Tibial nerve (tissue), 4 donors: ENCODE data around the gene PLK2. TPM values are rescaled to one million over a fixed set of nuclear protein-coding genes. Genes with fewer than 3 reads are reported as not detected.

Experiments
- DNase-seq, 2 donors: peaks; one replicate each; pipeline ENCODE4 v3.0.0-alpha.2; 2019; ENCODE audit warnings: low spot score in 2 of 2
- H3K27ac ChIP-seq, 4 donors: fragments of 200-600 bp; sonication (generic) in 3 of 4; one replicate each; pipeline ENCODE4 v1.5.1; 2017 to 2019; ENCODE audit warnings: mild to moderate bottlenecking in 1 of 4
- H3K27me3 ChIP-seq, 2 donors: fragments of 200-600 bp; sonication (generic) in 1 of 2; one replicate each; pipeline versions ENCODE4 v1.5.1 to v1.6.0; 2017 to 2019
- H3K36me3 ChIP-seq, 3 donors: fragments of 200-600 bp; sonication (generic); one replicate each; pipeline ENCODE4 v1.5.1; 2018 to 2019
- H3K4me1 ChIP-seq, 4 donors: fragments of 200-600 bp; sonication (generic) in 3 of 4; one replicate each; pipeline ENCODE4 v1.5.1; 2017 to 2019
- H3K4me3 ChIP-seq, 4 donors: fragments of 200-600 bp; sonication (generic) in 3 of 4; one replicate each; pipeline ENCODE4 v1.5.1; 2017 to 2019; ENCODE audit warnings: mild to moderate bottlenecking in 1 of 4, moderate library complexity in 1 of 4
- H3K9me3 ChIP-seq, 4 donors: fragments of 200-600 bp; sonication (generic) in 3 of 4; one replicate each; pipeline ENCODE4 v1.5.1; 2017 to 2019
- EP300 ChIP-seq, 2 donors: sonication (generic); formaldehyde crosslinking; IDR thresholded peaks; one replicate each; pipeline ENCODE4 v1.6.1; 2017; ENCODE audit warnings: antibody characterized with exemption in 2 of 2, mild to moderate bottlenecking in 1 of 2
- POLR2A ChIP-seq, 2 donors: fragments of 450-650 bp; IDR thresholded peaks; one replicate each; pipeline ENCODE4 v1.6.1; 2017; ENCODE audit warnings: antibody characterized with exemption in 2 of 2, mild to moderate bottlenecking in 2 of 2, moderate library complexity in 2 of 2
- WGBS, 2 donors: methylation state at CpG; one replicate each; pipeline ENCODE4 v1.1.5; 2018; 5-methylcytosine and 5-hydroxymethylcytosine counted together
- total RNA-seq, 4 donors: library from RNA; depleted of rRNA; stranded (reverse); fragments of >200 nt; gene quantifications; one replicate each; pipeline ENCODE4 v1.1.0, GENCODE V29; 2016
- TF ChIP-seq, protein P1 (sequence below), 5 experiments: fragments of 200-600 bp in 3 of 5; fragments of 450-650 bp in 2 of 5; sonication (generic) in 3 of 5; IDR thresholded peaks; one replicate each; pipeline ENCODE4 v1.5.1; 2016 to 2019; ENCODE audit warnings: antibody characterized with exemption in 5 of 5, mild to moderate bottlenecking in 3 of 5, moderate library complexity in 2 of 5

PLK2 gene
- total RNA-seq, 4 donors from 2014 or later, result 111 to 226 (median 163) TPM

- Histone ChIP-seq H3K36me3 (no peaks in the 10 kb centered on the region), H3K4me1 (peaks cover 0 to 16% (median 0%) of the 10 kb centered on the region in 4 donors), H3K27me3 (no peaks in the 10 kb centered on the region), H3K9me3 (no peaks in the 10 kb centered on the region), H3K4me3 (no peak overlapping the region), H3K27ac (no peak overlapping the region)
- TF ChIP-seq POLR2A (IDR thresholded peaks at IDR 0.05) (no peak), EP300 (IDR thresholded peaks at IDR 0.05) (no peak)
- TF ChIP-seq, protein P1, sequence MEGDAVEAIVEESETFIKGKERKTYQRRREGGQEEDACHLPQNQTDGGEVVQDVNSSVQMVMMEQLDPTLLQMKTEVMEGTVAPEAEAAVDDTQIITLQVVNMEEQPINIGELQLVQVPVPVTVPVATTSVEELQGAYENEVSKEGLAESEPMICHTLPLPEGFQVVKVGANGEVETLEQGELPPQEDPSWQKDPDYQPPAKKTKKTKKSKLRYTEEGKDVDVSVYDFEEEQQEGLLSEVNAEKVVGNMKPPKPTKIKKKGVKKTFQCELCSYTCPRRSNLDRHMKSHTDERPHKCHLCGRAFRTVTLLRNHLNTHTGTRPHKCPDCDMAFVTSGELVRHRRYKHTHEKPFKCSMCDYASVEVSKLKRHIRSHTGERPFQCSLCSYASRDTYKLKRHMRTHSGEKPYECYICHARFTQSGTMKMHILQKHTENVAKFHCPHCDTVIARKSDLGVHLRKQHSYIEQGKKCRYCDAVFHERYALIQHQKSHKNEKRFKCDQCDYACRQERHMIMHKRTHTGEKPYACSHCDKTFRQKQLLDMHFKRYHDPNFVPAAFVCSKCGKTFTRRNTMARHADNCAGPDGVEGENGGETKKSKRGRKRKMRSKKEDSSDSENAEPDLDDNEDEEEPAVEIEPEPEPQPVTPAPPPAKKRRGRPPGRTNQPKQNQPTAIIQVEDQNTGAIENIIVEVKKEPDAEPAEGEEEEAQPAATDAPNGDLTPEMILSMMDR (IDR thresholded peaks at IDR 0.05), result no peak
- no peak for DNase-seq
- WGBS, 2 donors, result 63 to 65% methylated on average over 1 of the region's 1 CpG
Observed at GRCh38 chr5:58412932-58413331, 47.0 kb downstream of the PLK2 start.

DNA sequence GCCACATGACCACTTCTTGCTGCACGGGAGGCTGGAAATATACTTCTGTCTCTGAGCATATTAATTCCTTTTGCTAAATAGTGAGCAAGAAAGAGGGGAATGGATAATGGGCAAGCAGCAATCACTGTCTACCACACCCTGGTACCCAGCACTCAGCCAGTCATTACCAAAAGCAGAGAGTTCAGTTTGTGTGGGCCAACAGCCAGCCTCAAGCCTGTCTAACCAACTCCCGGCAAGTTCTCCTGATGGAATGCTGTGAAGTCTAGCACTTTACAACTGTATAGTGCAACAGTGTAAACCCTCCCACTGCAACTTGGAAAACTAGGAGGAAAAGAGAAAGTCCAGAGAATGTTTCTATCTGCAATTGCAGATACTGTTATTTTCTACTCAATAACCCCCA lies 47.8 kb downstream of the PLK2 start:
- WGBS, 2 donors, result 49 to 73% methylated on average over 2 of the region's 2 CpGs
- Histone ChIP-seq H3K36me3 (no peaks in the 10 kb centered on the region), H3K27me3 (no peaks in the 10 kb centered on the region), H3K4me1 (peaks cover 0 to 16% (median 0%) of the 10 kb centered on the region in 4 donors), H3K9me3 (no peaks in the 10 kb centered on the region), H3K27ac (no peak overlapping the region), H3K4me3 (no peak overlapping the region)
- no peak for TF ChIP-seq POLR2A (IDR thresholded peaks at IDR 0.05)
- TF ChIP-seq, protein P1 (IDR thresholded peaks at IDR 0.05), result no peak
- TF ChIP-seq EP300 (IDR thresholded peaks at IDR 0.05), result no peak
- DNase-seq, result no peak

- peaks cover 0 to 16% (median 0%) of the 10 kb centered on the region in 4 donors for H3K4me1 ChIP-seq
- no peaks in the 10 kb centered on the region for H3K36me3 ChIP-seq
- TF ChIP-seq, protein P1 (IDR thresholded peaks at IDR 0.05), result no peak
- no peak overlapping the region for H3K4me3 ChIP-seq
- no peaks in the 10 kb centered on the region for H3K27me3 ChIP-seq
- no peak for DNase-seq
- 53 to 64% methylated on average over 1 of the region's 1 CpG for WGBS, 2 donors
- H3K27ac ChIP-seq, result no peak overlapping the region
- H3K9me3 ChIP-seq, result no peaks in the 10 kb centered on the region
Observed at GRCh38 chr5:58411372-58411771, 48.5 kb downstream of the PLK2 start.

DNA sequence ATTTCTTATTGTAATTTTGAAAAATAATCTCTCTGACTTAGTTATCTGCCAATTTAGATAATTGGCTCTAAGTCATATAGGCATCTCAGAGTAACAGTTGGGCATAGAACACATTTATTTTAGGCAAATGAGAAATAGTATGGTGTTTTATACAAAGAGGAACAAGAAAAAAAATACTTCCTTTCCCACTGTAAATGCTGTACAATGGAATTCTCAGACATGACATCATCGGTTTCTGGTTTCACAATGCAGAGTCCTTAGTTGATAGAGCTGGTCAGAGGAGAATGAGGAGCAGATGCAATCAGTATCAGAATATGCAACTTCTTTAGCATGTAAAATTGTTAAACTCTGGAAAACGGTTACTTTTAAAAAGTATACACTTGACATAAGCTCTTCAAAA lies 49.4 kb downstream of the PLK2 start:
- no peak overlapping the region for H3K27ac ChIP-seq
- TF ChIP-seq, protein P1 (IDR thresholded peaks at IDR 0.05), result no peak
- no peak for TF ChIP-seq POLR2A (IDR thresholded peaks at IDR 0.05)
- peak in 1 of 2 donors; percentile 7 for TF ChIP-seq EP300 (IDR thresholded peaks at IDR 0.05)
- WGBS, 2 donors, result 28 to 33% methylated on average over 2 of the region's 2 CpGs
- H3K36me3 ChIP-seq, result no peaks in the 10 kb centered on the region
- H3K9me3 ChIP-seq, result no peaks in the 10 kb centered on the region
- peaks cover 0 to 16% (median 0%) of the 10 kb centered on the region in 4 donors for H3K4me1 ChIP-seq
- no peak overlapping the region for H3K4me3 ChIP-seq
- no peaks in the 10 kb centered on the region for H3K27me3 ChIP-seq
- peak in 1 of 2 donors; percentile 29 for DNase-seq

DNA sequence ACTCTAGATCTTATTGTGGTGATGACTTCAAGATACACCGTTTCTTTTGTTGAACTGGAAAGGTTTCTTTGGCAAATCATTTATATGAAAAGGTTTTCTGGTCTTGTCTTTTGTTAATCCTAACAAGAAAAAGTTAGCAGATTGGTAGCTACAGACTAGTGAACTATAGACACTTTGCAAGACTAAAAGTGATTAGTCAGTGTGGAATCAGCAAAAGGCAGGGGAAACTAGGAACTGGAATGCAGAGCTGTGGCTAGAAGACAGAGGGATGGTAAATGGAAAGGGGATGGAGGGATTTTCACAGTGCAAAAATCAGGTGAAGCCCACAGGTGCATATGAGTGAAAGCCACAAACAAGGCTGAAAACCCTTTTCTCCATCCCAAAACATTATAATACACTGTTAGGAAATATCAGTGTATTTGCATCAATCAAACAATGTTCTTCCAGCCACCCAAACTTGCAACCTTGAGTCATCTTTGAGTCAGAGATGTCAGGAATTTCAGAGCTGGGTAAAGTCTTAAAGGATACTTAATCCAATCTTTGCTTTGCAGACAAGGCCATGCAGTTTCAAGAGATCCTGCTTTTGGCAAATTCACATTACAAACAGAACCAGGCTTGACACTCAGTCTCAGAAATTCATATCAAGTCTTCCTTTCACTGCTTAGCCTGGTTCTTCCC lies 52.7 kb downstream of the PLK2 start:
- Histone ChIP-seq H3K27ac (no peak overlapping the region), H3K36me3 (no peaks in the 10 kb centered on the region), H3K4me1 (peaks cover 0 to 16% (median 0%) of the 10 kb centered on the region in 4 donors), H3K4me3 (no peak overlapping the region), H3K9me3 (no peaks in the 10 kb centered on the region), H3K27me3 (no peaks in the 10 kb centered on the region)
- DNase-seq, result no peak
- WGBS, 2 donors, result 88 to 89% methylated on average over 1 of the region's 1 CpG
- TF ChIP-seq EP300 (IDR thresholded peaks at IDR 0.05) (no peak), POLR2A (IDR thresholded peaks at IDR 0.05) (no peak)
- TF ChIP-seq, protein P1 (IDR thresholded peaks at IDR 0.05), result no peak
